CD4-positive, alpha-beta T cell treated with Interleukin-4 for 4 hours (primary cell): Measurements from ENCODE around the gene EMILIN2.

Experiments
- DNase-seq: peaks from one replicate; pipeline ENCODE4 v3.0.0-alpha.2; 2020

EMILIN2 gene

DNA sequence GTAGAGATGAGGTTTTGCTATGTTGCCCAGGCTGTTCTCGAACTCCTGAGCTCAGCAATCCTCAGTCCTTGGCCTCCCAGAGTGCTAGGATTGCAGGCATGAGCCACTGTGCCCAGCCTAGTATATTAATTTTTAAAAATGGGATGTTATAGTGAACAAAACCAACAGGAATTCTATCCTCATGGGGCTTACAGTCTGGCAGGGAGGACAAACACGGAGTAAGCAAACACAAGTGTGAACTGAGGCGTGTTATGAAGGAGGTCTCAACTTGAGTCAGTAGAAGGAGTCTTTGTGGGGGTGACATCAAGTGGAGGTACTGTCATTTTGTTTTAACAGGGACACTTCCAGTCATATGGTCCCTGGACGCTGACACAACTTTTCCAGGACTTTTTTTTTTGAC, 33.1 kb downstream of the EMILIN2 start:
- no peak for DNase-seq

GRCh38 chr18:2880473-2880872, 33.7 kb downstream of the EMILIN2 start:
- no peak for DNase-seq

GRCh38 chr18:2881088-2881839, 34.5 kb downstream of the EMILIN2 start:
- DNase-seq: no peak

DNA sequence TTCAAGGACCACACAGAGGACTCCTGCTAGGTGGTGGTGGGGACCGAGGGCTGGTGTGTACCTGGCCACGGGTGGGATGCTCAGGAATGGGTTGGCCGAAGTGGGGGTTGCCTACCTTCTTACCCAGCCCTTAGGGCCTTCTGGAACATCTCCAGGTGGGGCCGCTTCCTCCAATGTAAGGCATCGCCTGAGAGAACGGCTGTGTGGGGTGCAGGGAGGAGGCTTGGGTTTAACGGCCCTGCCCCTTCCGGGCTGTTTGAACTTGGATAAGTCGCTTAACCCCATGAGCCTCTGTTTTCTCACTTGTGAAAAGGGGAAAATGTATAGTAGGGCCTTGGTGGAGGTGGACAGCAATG, 35.0 kb downstream of the EMILIN2 start:
- DNase-seq: peak; percentile 24

DNA sequence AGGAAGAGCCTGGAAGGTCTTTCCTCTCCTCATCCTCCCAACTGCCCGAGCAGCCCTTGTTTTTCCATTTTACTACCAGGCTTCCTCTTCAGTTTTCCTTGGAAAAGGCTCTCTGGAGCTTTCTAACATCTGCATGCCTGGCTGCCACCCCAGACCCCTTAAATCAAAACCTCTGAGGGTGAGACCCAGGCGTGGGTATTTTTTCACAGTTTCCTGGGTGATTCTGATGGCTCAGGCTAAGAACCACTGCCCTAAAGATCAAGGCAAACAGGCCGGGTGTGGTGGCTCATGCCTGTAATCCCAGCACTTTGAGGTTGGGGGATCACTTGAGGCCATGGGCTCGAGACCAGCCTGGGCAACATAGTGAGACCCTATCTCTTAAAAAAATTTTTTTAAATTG, 35.4 kb downstream of the EMILIN2 start:
- DNase-seq: no peak

GRCh38 chr18:2883076-2883735, 36.4 kb downstream of the EMILIN2 start:
- DNase-seq: peak; percentile 50

- DNase-seq: no peak
Observed at GRCh38 chr18:2884706-2885285, 38.0 kb downstream of the EMILIN2 start.

DNA sequence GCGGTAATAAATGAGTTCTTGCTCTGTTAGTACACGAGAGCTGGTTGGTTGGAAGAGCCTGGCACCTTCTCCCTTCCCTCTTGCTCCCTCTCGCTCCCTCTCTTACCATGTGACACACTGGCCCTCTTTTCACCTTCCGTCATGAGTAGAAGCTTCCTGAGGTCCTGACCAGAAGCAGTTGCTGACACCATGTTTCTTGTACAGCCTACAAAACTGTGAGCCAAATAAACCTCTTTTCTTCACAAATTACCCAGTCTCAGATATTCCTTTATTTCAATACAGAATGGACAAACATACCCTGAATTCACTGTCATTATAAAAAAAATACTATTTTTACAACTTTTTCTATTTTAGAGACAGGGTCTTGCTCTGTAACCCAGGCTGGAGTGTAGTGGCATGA, 40.7 kb downstream of the EMILIN2 start:
- no peak for DNase-seq

DNA sequence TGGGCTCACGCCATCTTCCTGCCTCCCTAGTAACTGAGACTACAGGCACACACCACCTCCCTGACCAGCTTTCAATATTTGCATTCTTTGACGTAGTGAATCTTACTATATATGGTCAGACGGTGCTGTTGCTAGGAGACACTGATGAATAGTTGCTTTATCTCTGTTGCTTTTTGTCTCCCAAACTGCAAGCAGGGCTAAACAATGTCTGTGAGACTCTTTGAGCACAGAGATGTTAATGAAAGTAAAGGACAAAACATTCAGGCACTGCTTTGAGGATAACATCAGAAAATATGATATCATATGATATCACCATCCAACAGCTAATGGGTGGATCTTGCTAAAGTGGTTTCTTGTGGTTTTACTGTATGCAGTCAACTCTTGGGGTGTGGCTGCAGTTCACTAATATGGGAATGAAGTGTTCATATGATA, 43.0 kb downstream of the EMILIN2 start:
- DNase-seq: peak; percentile 86

- DNase-seq: no peak
Observed at GRCh38 chr18:2890606-2891005, 43.8 kb downstream of the EMILIN2 start.

- DNase-seq: peak; percentile 60
Observed at GRCh38 chr18:2891526-2892431, 45.0 kb downstream of the EMILIN2 start.

- no peak for DNase-seq
Observed at GRCh38 chr18:2893056-2893455, 46.2 kb downstream of the EMILIN2 start.

GRCh38 chr18:2893676-2894075, 46.9 kb downstream of the EMILIN2 start:
- DNase-seq: no peak

GRCh38 chr18:2894131-2894840, 47.5 kb downstream of the EMILIN2 start:
- DNase-seq: no peak

- DNase-seq: no peak
Observed at GRCh38 chr18:2894841-2895370, 48.1 kb downstream of the EMILIN2 start.

DNA sequence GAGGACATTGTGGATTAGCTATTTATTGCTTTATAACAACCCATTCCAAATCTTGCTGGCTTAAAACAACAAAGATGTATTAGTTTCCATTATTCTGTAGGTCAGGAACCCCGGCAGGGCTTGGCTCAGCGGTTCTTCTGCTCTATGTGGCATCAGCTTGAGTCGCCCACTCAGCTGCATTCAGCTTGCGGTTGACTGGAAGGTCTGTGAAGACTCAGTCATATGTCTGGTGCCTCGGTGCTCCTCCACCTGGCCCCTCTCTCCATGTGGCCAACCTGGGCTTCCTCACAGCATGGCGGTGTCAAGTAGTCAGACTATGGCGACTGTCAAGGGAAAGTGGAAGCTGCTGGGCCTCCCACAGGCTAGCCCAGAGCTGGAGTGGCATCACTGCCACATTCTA, 48.6 kb downstream of the EMILIN2 start:
- no peak for DNase-seq

GRCh38 chr18:2896990-2897389, 50.2 kb downstream of the EMILIN2 start:
- no peak for DNase-seq

- no peak for DNase-seq
Observed at GRCh38 chr18:2897448-2898185, 50.8 kb downstream of the EMILIN2 start.

DNA sequence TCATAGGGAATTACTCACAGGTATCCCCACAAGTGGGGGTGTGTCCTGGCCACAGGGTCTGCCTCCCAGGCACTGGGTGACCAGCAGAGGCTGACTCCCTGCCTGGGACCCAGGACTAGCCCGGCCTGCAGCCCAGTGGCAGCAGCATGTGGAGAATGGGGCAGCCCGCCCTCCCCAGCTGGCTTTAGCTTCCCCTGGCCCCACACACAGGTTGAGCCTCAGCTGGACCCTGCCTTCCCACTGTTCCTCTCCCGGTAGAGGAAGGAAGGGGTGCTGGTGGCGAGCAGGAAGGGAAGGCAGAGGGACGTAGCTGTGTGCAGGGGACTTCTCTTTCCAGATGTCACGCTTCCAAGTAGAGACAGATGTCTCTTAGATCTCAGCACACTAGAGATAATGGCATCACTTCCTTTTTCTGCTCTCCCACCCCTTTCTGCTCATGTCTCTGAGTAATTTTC, 51.4 kb downstream of the EMILIN2 start:
- no peak for DNase-seq

GRCh38 chr18:2900684-2901422, 54.0 kb downstream of the EMILIN2 start:
- no peak for DNase-seq
